DMS153 (cell line): Measurements from ENCODE around the gene FBXO7.
"Not testable (repeated sequence)": the region's sequence is repeated elsewhere in the genome, so short reads cannot be mapped to it uniquely, and the experiment has no call there.

Source experiments
- DNase-seq: peaks from one replicate; lab custom pipeline; 2025; lab: John Stamatoyannopoulos, UW

Gene FBXO7

DNA sequence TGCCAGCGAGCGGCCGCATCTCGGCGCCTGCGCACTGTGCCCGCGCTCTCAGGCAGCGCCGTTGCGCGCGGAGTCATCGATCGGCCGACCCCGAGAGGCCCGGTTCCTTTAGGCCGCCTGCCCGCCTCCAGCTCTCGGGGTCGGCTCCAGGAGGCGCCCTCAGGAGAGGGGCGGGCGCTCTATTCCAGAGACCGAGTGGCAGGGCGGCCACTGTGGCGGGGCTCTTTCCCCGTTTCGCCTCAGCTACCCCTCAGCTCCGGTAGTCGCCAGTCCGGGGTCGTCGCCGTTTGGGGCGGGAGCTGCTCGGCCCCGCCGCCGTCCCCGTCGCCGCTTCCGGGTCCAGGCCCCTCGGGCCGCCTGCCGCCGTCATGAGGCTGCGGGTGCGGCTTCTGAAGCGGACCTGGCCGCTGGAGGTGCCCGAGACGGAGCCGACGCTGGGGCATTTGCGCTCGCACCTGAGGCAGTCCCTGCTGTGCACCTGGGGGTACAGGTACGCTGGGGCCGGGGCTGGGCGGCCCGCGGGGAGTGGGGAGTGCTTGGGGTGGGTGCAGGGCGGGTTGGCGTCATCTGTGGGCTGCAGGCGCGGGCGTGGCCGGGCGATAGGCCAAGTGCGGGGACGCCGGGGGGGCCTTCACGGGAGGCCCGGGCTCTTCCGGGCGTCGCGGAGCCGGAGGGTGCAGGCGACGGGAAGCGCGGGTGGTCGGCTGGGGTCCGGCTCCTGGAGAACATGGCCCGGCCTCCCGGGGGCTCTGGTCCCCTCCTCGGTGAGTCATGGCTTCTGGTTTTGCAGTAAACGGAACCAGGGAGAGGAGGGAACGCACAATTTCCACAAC is at the start of gene FBXO7:
Gene FBXO7 (plus strand): TSS at position 177 of the 833 bp plus-strand sequence. CDS start 192 bp downstream, at position 369.
- DNase-seq = peak; percentile 86

DNA sequence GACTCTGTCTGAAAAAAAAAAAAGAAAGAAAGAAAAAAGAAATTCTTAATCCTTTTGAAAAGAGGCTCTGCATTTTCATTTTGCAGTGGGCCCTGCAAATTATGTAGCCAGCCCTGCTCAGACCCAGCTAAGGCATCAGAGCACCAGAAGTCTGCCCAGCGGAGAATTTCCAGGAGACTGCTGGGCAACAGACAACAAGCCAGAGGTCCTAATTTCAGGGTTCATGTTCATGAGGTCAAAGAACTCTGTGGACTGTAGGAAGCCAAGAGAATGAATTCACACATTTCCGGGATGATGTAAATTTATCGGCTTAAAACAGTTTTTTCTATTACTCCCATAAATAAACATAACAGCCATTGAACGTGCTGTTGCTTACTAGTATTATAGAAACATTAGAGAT is 47.7 kb upstream of the FBXO7 start:
- no peak for DNase-seq

DNA sequence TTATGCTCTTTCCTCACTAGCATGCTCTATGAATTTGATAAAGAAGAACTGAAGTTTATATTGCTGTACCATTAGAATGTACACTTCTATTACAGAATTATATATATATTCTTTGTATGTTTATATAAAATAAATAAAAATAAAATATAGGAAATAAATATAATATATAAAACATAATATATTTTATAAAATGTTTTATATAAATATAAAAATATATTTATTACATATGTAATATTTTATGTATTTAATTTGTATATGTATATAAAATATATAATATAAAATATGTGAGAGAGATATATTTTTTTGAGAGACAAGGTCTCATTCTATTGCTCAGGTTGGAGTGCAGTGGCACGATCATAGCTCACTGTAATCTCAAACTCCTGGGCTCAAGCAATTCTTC is 44.3 kb upstream of the FBXO7 start:
- DNase-seq = no peak

DNA sequence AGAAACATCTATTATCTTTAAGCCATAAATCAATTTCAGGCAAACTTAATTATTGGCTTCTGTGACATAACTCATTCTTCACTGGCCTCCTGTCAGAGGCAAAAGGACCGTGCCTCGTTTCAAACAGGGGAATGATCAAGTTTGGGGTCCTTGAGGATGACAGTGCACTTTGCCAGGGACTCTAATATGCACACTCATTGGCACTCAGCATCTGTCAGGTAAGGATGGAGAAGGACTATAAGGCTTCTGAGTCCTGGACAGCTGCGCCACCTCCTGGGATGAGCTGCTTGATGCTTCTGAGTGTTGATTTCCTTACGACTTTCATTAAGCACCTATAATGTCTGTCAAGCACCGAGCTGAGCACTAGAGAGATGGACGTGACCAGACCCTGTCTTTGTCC is 30.5 kb upstream of the FBXO7 start:
- peak; percentile 40 for DNase-seq

DNA sequence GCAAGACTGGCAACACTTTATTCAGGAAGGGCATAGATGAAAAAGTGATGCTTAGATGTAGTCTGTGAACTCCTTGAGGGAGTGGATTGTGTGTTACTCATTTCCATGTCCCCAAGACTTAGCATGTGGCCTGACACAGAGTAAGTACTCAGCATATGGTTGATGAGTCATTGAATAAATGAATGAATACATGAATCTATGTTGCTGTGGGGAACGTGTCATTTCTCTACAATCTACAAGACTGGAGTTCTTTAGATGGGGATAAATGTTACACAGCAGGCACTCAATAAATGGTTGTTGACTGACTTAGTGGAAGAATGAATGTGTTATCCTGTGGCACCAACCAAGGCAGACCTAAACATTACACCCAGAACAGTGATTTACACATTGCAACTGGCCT is 28.3 kb upstream of the FBXO7 start:
- no peak for DNase-seq

DNA sequence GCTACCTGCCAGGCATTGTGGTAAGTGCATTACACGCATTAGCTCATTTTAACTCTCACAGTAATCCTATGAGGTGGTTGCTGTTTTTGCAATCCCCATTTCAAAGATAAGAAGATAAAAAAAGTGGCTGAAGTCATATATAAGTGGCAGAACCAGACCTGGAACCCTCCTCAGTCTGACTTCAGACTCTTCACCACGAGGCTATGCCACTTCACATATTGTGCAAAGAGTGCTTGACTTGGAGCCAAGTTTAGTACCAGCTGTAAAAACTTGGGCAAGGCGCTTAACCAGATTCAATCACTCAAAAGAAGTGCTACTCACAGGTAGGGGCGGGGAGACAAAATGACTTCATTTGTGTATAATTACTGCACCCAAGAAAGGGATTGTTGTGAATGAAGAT is 25.6 kb upstream of the FBXO7 start:
- no peak for DNase-seq

DNA sequence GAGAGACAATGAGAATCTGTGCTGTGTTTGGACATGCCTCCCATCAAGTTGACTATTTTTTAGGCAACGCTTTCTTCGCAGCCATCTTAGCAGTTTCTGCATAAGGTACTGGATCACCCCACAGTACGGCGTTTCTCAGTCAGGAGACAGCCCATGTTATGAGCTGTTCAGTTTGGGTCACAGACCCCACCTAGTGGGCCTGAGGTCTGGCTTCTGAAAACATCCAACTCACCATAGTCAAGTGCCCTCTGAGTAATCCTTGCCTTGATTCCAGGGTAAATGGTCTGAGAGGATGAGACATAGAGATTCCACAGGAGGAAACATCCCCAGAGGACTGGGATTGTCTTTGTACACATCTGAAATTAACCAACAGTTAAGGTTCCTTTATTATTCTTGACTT is 17.6 kb upstream of the FBXO7 start:
- no peak for DNase-seq

DNA sequence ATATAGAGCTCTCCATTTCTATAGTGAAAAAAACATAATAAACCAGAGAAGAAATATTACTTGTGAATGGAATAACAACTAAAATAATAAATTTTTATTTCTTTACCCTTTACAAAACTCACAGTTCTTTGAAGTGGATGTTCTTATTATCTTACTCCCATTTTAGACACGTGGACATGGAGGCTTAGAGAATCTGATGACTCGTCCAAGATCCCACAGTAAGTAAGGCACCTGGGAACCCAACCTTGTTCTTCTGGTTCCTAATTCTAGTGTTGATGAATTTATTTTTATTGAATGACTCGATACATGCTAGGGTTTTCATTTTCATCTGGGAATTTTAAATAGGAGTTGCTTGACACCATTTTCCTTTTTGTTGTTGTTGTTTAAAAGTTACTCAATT is 12.2 kb upstream of the FBXO7 start:
- no peak for DNase-seq

DNA sequence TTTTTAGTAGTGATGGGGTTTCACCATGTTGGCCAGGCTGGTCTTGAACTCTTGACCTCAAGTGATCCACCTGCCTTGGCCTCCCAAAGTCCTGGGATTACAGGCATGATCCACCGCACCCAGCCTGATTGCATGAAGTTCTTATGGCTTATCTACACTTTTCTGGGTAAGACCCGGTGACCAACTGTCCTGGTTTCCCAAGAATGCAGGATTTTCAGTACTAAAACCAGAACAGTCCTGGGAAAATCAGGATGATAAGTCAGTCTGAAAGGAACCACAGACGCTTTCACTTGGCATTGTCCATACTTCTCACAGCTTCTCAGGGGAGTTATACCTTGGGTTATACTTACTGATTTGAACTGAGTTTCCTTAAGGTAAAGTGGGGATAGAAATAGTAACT is 8.9 kb upstream of the FBXO7 start:
- DNase-seq = no peak

DNA sequence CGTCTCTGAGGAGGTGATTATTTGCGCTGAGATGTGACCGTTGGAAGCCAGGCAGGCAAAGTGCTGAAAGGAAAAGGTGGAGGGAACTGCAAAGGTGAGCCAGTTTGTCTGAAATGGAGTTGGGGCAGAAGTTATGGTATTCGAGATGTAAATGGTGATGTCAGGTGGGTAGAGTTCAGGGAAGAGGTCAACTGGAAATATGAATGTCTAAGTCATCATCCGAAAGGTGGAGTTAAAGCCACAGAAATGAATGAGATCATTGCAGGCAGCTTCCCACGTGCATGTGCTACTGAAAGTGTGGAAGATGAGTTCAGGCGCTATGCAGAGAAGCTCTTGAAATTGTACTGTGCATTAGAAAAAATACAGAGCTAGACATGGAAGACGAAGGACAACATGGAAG is 8.1 kb upstream of the FBXO7 start:
- DNase-seq = no peak

DNA sequence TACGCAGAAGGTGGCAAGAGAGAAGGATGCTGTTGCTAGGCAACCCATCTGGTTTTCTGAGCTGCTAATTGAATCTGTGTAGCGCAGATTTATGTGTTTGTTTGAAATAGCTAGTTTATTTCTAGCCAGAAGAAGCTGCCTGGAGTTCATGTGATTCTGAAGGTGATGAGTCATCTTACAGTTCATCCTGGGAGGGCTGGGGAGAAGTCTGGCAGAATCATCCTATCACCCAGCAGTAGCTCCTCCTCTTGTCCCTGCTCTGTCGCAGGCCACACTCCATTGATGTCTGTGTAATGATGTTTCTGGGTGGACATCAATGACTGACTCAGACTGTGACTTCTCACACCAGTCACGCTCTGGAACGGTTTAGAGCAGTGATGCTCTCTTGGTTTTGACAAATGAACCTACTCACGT is 4.8 kb upstream of the FBXO7 start:
- no peak for DNase-seq

DNA sequence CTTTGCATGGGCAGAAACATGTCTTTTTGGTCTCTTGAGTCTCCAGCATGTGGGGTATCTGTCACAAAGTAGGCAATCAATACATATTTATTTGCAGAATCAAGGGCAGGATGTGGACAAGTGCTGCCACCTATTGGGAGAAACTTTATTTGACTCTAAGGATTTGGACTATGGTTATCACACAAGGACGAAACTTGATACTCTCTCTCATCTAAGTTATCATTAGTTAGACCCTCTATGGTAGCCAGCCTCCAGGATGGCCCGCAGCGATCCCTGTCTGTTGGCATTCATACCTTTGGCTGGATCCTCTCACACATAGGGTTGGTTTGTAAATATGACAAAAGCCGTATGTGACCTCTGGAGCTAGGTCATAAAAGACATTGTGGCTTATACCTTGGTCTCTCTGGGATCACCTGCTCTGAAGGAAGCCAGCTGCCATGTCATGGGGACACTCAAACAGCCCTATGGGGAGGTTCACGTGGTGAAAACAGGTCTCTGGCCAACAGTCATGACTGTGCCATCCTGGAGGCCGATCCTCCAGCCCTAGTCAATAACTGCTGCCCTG is 1.1 kb upstream of the FBXO7 start:
- DNase-seq = peak; percentile 59

DNA sequence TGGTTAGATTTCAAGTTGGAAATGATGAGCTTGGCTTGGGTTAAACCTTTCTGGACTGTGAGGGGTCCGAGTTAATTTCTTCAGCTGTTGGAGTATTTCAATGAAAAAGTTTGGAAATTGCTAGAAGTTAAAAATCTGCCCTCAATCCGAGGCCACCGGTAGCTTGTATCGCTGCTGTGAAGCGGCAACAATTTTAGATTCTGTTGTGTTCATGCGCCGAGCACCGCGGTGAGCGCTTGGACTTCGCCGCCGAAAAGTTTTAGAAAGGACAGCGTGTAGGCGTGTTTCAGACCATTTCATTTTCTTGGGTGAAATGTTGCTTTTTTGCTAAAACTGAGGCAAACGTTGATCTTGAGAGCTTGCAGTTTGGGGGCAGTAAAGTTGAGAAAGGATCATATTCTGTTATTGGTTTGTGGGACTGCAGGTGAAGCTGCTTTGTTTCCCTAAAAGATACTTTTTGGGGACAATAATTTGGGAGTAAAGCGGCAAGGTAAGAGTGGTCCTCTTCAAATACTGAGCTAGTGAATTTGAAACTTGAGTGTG is 928 bp downstream of the FBXO7 start:
- no peak for DNase-seq

DNA sequence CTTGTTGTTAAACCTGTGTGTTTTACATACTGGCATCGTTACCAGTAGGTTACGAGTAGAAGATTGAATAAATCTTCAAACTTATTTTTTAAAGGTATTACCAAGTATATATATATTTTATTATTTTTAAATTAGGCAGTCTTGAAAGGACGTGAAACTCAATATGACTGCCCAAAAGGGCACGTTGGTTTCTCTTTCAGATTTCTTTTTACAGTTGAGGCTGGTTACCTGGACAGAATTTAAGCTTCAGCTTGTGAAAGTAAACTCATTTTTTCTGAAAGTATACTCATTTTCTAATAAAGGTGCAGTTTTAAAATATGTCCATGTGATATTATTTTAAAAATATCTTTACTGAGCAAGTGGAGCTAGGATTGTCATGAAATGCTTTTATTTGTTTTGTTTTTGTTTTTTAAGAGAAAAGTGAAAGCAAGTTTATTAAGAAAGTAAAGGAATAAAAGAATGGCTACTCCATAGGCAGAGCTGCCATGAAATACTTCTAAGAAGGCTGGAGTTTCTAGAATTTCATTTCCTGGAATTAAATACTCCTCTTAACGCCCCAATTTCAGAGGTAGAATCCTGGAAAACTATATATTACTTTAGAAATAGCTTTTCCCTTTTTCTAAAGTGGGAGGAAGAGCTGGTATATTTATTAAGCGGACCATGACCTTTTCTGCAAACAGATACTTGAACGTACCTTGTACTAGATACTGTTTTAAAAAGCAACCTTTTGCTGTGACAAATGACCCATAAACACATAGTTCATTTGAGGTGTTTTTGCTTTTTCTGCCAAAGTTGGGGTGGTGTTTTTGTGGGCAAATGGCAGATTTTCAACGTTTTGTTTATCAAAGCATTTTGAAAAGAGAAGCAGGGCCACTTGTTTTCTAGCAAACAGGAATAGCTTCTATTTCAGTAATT is 1.9 kb downstream of the FBXO7 start:
- DNase-seq = no peak

DNA sequence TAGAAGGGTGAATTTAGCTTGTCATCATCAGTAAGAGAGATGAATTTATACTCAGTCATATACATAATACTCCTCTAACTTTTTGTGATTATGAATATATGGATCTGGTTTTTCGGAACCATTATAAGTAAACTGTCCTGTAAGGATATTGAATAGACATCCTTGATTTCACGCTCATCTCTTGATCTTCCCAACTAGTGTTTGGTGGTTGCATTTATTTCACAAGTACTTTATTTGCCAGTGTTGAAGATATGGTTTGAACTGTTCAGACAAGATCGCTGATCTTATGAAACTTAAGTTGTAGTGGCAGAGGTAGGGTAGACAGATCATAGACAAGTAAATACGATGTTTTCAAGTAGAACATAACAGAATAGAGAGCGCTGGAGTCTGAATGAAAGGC is 3.0 kb downstream of the FBXO7 start:
- no peak for DNase-seq

DNA sequence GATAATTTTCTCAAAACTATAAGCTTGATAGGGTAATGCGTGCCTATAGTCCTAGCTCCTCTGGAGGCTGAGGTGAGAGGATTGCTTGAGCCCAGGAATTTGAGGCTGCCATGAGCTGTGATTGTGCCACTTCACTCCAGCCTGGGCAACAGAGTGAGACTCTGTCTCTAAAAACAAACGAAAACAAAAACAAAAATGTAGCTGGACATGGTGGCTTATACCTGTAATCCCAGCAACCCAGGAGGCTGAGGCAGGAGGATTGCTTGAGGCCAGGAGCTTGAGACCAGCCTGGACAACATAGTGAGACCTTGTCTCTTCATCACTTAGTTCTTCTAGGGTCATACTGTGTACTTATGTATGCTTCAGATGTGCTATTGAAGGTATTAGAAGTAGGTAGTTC is 3.9 kb downstream of the FBXO7 start:
- DNase-seq = not testable (repeated sequence)

DNA sequence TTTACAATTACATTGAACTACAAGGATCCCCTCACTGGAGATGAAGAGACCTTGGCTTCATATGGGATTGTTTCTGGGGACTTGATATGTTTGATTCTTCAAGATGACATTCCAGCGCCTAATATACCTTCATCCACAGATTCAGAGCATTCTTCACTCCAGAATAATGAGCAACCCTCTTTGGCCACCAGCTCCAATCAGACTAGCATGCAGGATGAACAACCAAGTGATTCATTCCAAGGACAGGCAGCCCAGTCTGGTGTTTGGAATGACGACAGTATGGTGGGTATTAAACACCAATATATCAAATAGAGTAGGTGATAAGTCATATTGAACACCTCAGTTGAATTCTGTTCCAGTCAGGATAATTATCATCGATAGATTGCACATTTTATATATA is 4.4 kb downstream of the FBXO7 start:
- no peak for DNase-seq

DNA sequence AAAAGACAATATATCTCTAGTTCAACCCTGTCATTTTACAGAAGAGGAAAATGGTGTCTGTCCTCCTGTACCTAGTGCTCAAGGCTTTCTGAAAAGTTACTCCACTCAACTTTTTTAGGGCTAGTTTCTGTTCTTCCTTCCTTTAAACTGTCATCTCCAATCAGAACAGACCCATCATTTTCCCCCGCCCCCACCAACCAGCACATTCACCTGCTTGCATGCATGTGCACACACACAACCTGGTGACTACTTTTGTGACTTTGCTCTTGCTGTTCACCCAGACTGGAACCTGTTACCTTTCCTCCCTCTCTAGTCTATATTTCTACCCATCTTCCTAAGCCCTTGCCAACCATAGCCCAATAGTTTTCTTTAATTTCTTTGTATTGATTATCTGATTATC is 5.6 kb downstream of the FBXO7 start:
- DNase-seq = no peak

DNA sequence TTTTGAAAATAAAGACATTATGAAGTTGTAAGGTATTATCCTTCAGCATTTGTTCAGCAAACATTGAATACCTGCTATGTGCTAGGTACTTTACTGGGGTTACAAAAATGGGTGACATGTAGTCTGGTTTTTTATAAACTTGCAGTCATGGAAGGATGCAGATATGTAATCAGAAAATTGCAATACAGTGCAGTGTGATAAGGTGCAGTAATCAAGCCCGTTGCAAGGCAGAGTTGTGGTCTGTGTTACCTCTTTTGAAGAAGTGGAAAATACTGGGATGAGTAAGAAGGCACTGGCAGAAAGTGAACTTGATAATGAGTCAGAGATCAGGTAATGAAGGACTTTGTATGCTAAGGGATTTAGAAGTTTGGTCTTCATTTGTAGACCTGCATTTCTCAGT is 8.1 kb downstream of the FBXO7 start:
- DNase-seq = no peak

DNA sequence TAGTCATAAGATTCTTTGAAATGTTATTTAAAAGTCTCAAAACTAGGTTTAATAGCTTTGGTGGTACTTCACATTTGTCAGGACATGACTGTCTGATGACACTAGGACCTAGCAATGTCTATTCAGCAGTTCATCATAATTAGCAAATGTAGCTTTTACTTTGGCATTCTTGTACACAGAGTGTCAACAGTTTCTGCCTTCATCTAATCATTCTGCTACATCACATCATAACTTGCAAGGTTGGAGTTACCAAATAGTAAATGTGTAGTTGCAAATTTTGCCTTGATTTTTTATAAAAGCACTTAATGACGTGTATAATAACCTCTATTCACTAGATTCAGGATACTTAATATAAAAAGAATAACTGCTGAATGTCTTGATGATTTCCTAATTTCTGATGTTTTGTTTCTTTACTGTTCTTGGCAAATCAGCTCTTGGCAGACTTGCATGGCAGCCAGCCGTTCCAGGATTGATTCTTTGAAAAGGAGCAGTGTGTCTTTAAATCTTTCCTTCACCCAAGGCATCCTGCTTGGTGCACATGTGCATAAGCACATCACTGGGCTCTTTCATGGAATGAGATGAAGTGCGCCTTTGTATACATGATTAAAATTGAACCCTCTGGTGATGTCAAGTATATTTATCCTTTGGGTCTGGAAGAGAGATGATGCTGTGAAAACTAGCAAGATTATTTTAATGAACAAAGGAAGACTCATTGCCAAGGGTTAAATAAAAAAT is 12.2 kb downstream of the FBXO7 start:
- no peak for DNase-seq

DNA sequence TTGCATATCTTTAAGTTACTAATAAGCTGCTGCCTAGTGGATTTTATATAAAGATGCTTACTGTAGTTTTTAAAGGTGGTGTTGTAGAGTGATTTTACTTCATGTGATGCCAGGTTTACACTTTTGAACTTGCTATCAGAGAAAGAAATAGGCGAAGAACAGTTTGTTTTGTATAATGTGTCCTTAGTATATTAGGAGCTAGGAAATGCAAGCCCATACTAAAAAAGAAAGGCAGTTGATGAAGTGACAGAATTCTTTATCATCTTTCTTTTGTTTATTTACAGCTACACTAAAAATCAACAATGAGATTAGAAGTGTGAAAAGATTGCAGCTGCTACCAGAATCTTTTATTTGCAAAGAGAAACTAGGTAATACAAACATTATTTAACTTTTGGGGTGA is 12.8 kb downstream of the FBXO7 start:
- no peak for DNase-seq

DNA sequence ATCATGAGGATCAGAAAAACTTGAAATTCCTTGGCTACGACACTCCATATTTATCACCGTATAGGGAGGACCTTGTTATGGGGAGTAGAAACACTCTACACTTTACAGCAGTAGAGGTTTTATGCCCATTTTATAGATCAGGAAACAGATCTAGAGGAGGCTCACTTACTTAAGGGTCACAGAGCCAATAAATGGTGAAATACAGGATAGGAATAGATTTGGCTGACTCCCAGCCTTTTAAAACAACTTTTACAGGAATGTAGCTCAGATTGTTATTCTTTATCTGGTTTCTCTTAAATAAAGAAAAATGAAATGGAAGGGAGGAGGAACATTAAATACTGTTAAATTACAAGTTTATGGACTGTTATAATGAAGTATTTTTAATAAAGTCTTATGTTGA is 14.8 kb downstream of the FBXO7 start:
- no peak for DNase-seq
